T-helper 22 cell (primary cell): ENCODE measurements around the gene MTA2.

Experiments used
- DNase-seq: peaks from one replicate; pipeline ENCODE4 v3.0.0-alpha.2; 2020; ENCODE audit warnings: low read depth

The MTA2 gene

GRCh38 chr11:62612366-62613290 lies 11.0 kb upstream of the MTA2 start, which contains the start of the genes EML3 and ROM1:
TSS of gene EML3 (minus strand) at chr11:62612775. CDS start at chr11:62612457, 318 bp downstream.
TSS of gene ROM1 (plus strand) at chr11:62613257. CDS start at chr11:62613282, 25 bp downstream.
- DNase-seq: peak; percentile 79

GRCh38 chr11:62611705-62612365 lies 10.2 kb upstream of the MTA2 start:
- DNase-seq: peak; percentile 23

GRCh38 chr11:62610814-62611704 lies 9.4 kb upstream of the MTA2 start:
- DNase-seq: no peak

- DNase-seq: no peak
Measured at GRCh38 chr11:62610403-62610802, 8.7 kb upstream of the MTA2 start.

- DNase-seq: no peak
Measured at GRCh38 chr11:62608776-62609175, 7.1 kb upstream of the MTA2 start.

- no peak for DNase-seq
Measured at GRCh38 chr11:62607714-62608113, 6.0 kb upstream of the MTA2 start.

- DNase-seq: no peak
Measured at GRCh38 chr11:62605902-62606301, 4.2 kb upstream of the MTA2 start.

- no peak for DNase-seq
Measured at GRCh38 chr11:62605467-62605866, 3.8 kb upstream of the MTA2 start.

- DNase-seq: no peak
Measured at GRCh38 chr11:62604460-62605120, 2.9 kb upstream of the MTA2 start.

GRCh38 chr11:62603776-62604299 lies 2.2 kb upstream of the MTA2 start:
- no peak for DNase-seq

- no peak for DNase-seq
Measured at GRCh38 chr11:62603072-62603408, 1.4 kb upstream of the MTA2 start.

- DNase-seq: peak; percentile 22
Measured at GRCh38 chr11:62602141-62603071, 741 bp upstream of the MTA2 start.

- peak; percentile 39 for DNase-seq
Measured at GRCh38 chr11:62601122-62601371, 618 bp downstream of the MTA2 start.

GRCh38 chr11:62600367-62601121 lies 1.1 kb downstream of the MTA2 start:
- no peak for DNase-seq

- no peak for DNase-seq
Measured at GRCh38 chr11:62599901-62600300, 1.8 kb downstream of the MTA2 start.

GRCh38 chr11:62599069-62599696 lies 2.5 kb downstream of the MTA2 start:
- peak; percentile 96 for DNase-seq

- DNase-seq: no peak
Measured at GRCh38 chr11:62595124-62595523, 6.5 kb downstream of the MTA2 start.

- peak; percentile 54 for DNase-seq
Measured at GRCh38 chr11:62593434-62594044, 8.1 kb downstream of the MTA2 start.

- DNase-seq: no peak
Measured at GRCh38 chr11:62592989-62593421, 8.7 kb downstream of the MTA2 start.
